ENCODE results near the gene ANXA6.
A peak's percentile ranks its signal among the peaks of the same experiment; 100 is the strongest.

Gene ANXA6

DNA sequence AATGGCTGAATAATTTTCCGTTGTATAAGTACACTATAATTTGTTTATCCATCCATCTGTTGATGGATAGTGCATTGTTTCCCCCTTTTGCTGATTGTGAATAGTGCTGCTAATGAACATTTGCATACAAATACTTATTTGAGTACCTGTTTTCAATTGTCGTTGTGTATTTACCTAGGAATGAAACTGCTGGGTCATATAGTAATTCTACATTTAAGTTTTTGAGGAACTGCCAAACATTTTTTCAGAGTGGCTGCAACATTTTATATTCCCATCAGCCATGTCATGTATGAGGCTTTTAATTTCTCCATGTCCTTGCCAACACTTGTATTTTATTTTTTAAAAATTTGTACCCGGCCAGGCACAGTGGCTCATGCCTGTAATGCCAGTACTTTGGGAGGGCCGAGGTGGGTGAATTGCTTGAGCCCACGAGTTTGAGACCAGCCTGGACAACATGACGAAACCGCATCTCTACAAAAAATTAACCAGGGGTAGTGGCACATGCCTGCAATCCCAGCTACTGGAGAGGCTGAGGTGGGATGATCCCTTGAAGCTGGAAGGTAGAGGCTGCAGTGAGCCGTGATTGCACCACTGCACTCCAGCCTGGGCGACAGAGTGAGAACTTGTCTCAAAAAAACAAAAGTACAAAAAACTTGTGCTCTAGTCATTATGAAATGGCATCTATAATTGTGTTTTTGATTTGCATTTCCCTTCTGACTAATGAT is 2.2 kb upstream of the ANXA6 start:
- no peak for DNase-seq (ENCODE audit: extremely low read depth, low read depth)
- no peak for TF ChIP-seq CTCF (IDR thresholded peaks at IDR 0.05; ENCODE audit: low read depth, low read length, missing control alignments)
- H3K4me3 ChIP-seq (replicated peaks; ENCODE audit: low read depth, low read length) = no peak overlapping the region

- no peak for DNase-seq (ENCODE audit: extremely low read depth, low read depth)
- TF ChIP-seq CTCF (IDR thresholded peaks at IDR 0.05; ENCODE audit: low read depth, low read length, missing control alignments) = no peak
- peak overlapping the region; percentile 68 for H3K4me3 ChIP-seq (replicated peaks; ENCODE audit: low read depth, low read length)
Measured at GRCh38 chr5:151158287-151158661, 695 bp upstream of the ANXA6 start.

- peak overlapping the region; percentile 68 for H3K4me3 ChIP-seq (replicated peaks; ENCODE audit: low read depth, low read length)
- DNase-seq (ENCODE audit: extremely low read depth, low read depth) = no peak
- TF ChIP-seq CTCF (IDR thresholded peaks at IDR 0.05; ENCODE audit: low read depth, low read length, missing control alignments) = no peak
Measured at GRCh38 chr5:151156507-151157420, 815 bp downstream of the ANXA6 start.

- DNase-seq (ENCODE audit: extremely low read depth, low read depth) = no peak
- peak overlapping the region; percentile 68 for H3K4me3 ChIP-seq (replicated peaks; ENCODE audit: low read depth, low read length)
- TF ChIP-seq CTCF (IDR thresholded peaks at IDR 0.05; ENCODE audit: low read depth, low read length, missing control alignments) = no peak
Measured at GRCh38 chr5:151155775-151156506, 1.6 kb downstream of the ANXA6 start.

DNA sequence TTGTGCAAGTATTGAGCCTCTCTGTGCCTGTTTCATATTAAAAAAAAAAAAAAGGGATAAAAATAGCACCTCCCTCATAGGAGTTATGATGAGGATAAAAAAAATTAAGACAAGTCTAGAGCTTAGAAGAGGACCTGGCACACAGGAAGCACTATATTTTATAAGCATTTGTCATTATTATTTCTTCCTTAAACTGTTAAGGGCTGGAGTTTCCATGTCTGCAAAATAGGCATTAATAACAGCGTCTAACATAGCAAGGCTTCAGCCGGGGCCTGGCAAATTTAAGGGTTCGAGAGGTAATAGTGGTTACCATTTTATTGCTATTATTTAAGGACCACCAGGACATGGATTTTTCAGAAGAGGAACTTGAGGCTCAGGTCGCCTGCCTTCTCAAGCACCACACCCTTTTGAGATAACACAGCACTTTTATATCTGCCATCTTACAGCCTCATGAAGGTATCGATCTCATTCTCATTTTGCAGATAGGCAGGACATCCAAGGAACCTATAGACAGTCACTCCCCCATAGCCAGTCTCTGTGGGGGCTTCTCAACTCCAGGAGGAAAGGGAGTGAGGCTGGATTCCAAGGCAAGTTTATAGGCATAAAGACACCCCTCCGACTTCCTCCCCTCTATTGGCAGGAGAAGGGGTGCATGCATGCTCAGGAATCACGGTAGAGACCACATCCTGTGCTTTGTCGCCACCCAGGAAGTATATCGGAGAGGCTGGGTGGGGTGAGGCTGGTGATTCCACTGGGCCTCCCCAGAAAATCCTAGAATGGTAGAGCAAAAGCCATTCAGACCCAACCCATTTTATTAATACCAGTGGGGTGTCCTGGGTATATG is 2.4 kb downstream of the ANXA6 start:
- no peak for DNase-seq (ENCODE audit: extremely low read depth, low read depth)

More for the DNA sequence above, 2.4 kb downstream of the ANXA6 start:
- no peak for TF ChIP-seq CTCF (IDR thresholded peaks at IDR 0.05; ENCODE audit: low read depth, low read length, missing control alignments)
- peak overlapping the region; percentile 68 for H3K4me3 ChIP-seq (replicated peaks; ENCODE audit: low read depth, low read length)
